Stimulated activated CD8-positive, alpha-beta memory T cell treated with anti-CD3 and anti-CD28 coated beads, Interleukin-4, amount 100 ng/mL, for 24 hours (primary cell): ENCODE data around the gene CPM.

Source experiments
- DNase-seq: peaks from one replicate; pipeline ENCODE4 v3.0.0-alpha.2; 2020; ENCODE audit warnings: low read depth

Gene CPM

DNA sequence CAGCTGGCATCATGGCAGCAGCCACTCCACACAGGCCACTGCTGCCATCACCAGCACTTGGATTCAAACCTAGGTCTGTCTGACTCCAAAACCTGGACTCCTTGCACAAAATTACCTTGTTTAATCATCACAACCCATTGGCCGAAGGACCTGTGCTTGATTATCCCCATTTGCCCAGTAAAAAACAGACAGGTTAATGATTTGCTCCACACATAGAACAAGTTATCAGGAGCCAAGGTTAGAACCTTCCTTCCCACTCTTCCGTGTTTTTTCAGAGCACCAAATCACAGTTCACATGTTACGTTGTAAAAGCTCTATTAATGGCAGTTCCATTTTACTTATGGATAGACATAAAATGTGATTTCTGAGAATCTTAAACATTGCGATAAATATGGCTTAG lies 23.5 kb upstream of the CPM start:
- no peak for DNase-seq

DNA sequence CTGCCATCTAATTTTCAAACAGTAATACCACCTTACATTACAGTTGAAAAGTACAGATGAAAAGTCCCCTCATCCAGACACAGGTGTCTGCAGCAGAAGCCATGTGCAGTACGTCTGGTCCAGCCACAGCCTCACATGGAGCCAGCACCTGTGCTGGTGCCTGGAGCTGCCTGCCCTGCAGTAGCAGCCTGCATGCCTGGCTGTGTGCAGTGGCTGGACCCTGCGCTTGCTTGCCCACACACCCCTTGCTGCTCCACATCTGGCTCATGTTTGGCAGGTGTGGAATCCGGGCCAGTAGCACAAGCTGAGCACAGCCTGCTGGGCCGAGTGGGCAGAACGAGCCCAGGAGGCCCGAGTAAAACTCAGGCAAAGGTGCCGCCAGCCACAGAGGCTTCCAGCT lies 21.8 kb upstream of the CPM start:
- no peak for DNase-seq

DNA sequence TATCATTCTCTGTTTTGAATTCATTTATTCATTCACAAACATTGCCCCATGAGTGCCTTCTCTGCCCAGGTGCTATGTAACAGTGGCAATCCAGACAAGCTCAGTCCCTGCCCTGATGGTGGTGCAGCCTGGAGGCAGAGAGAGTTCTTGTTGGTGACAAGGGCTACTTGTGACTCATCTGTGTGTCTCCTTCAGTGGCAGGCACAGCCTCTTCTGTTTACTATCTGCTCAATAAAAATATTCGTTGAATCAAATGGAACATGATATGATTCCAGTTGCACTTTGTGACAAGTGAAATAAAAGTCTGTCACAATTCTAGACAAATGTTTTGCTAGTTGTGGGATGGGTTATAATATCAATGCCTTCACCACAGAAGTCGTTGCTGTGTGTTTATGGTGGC lies 20.6 kb upstream of the CPM start:
- no peak for DNase-seq

DNA sequence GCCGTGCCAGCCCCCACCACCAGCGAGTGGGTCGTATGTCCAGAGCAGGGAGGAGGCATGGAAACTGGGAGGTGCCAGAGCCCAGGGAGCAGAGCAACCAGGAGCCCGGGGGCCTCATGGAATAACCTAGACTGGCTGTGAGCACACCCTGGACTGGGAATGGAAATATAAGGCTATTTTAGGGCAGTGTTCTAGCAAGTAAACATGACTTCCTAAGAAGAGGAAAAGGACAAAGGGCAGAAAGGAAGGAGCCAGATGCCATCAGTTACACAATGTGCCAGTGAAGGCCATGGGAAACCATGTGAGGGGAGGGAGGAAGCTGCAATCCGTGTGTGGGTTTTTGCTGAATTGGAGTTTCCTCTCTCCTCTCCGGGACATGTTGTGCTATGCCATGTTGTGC lies 18.7 kb upstream of the CPM start:
- DNase-seq = no peak

DNA sequence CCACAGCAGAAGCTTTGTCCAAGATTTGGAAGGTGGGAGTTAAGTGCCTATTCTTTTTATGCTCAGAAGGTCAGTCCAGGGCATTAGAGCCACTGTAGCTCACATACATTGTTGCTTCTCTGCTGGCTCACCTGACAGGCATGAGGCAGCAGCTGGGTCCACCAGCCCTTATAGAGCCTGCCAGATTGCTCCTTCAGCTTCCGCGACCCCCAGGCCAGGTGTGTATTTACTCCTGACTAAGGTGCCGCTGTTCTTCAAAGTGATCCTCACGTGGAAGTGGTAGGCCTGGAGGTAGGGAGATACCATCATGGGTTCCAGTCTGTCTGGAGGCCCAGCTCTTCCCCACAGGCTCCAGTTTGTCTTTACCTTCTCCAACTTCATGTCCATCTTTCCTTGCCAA lies 17.5 kb upstream of the CPM start:
- no peak for DNase-seq

DNA sequence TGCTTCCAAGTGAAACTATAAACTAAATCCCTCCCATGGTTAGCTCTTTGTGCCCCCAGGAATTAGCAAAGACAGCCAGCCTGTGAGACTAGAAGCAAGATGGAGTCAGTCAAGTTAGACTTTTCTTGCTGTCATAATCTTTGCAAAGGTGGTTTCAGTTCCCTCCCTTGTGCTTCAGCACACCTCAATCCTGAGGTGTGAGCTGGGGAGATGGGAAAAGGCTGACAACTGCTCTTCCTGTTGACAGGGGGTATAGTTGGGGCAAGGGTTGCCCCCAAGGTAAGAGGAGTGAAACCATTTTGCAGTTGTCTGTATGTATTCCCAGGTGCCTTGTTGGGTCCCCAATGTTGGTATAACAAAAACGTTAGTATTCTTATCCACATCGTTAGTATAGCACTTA lies 12.3 kb upstream of the CPM start:
- no peak for DNase-seq

DNA sequence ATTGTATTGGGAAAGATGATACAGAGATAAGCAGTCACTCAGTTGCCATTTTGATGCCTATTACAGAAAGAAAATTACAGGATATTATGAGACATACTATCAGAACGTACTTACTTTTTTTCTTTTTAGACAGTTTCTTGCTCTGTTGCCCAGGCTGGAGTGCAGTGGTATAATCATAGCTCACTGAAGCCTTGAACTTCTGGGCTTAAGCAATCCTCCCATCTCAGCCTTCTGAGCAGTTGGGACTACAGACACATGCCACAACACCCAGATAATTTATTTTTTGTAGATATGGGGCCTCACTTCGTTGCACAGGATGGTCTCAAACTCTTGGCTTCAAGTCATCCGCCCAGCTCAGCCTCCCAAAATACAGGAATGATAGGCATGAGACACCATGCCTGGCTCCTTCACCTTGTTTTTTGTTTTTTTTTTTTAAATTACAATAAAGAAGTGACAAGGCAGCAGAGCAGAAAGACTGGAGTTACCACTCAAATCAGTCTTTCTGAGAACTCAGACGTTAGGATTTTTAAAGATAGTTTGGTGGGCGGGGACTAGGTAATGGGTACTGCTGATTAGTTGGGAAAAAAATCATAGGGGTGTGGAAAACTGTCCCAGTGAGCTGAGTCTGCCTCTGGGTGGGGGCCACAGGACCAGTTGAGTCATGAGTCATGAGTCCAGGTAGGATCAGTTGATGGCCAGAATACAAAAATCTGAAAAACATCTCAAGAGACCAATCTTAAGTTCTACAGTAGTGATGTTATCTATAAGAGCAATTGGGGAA lies 11.5 kb upstream of the CPM start:
- DNase-seq = no peak

DNA sequence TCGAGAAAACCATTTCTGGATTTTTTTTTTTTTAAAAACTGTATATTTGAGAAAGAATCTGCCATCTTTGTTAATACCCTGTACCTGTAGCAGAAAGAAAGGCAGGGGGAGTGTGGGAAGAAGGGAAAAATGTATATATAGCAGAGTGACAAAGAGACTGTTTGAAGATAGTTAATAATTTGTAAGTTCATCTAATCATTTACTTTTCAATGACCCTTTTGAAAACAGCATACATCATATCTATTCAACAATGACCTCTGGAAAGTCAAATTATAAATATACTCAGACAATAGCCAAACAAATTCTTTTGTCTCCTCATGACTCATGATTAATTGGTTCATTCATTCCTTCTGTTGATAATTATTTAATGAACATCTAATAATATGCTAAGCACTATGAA lies 10.9 kb upstream of the CPM start:
- DNase-seq = no peak

DNA sequence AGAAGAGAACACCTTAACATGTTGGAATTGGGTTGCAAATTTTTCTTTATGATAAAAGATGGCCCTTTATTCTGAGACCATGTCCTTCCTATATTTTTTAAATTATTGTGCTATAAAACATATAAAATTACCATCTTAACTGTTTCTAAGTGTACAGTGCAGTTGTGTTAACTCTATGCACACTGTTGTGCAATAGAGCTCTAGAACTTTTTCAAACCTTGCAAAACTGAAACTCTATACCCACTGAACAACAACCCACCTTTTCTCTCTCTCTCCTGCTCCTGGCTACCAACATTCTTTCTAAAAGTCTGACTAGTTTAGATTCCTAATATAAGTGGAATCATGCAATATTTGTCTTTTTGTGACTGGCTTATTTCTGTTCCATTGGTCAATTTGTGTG lies 7.8 kb upstream of the CPM start:
- no peak for DNase-seq

DNA sequence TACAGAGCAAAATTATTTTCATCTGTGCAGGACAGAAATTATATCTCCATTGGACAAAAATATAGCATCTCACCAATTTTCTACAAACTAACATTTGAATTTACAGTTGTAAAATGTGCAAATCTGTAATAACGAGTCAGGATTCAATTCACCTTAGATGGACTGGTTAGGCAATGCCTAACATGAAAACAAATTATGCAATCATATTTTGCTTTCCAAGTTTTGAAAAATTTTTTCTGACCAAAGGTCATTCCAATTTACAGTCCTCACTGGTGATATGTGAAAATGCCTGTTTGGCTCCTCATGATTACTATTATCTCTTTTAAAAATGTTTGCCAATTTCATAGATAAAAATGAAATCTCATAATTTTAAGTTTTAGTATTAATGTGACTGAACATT lies 6.5 kb upstream of the CPM start:
- DNase-seq = no peak

DNA sequence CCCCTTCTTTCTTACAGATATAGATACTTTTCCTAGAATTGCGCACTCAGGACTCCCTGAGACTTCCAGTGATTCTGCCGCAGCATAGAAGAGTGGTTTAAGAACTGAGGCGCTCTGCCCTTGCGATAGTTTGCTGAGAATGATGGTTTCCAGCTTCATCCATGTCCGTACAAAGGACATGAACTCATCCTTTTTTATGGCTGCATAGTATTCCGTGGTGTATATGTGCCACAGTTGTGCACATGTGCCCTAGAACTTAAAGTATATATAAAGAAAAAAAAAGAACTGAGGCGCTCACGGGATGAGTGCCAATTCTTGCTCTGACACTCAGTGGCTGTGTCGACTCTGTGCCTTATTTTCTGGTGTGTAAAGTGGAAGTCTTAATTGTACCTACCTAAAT lies 1.4 kb upstream of the CPM start:
- no peak for DNase-seq

DNA sequence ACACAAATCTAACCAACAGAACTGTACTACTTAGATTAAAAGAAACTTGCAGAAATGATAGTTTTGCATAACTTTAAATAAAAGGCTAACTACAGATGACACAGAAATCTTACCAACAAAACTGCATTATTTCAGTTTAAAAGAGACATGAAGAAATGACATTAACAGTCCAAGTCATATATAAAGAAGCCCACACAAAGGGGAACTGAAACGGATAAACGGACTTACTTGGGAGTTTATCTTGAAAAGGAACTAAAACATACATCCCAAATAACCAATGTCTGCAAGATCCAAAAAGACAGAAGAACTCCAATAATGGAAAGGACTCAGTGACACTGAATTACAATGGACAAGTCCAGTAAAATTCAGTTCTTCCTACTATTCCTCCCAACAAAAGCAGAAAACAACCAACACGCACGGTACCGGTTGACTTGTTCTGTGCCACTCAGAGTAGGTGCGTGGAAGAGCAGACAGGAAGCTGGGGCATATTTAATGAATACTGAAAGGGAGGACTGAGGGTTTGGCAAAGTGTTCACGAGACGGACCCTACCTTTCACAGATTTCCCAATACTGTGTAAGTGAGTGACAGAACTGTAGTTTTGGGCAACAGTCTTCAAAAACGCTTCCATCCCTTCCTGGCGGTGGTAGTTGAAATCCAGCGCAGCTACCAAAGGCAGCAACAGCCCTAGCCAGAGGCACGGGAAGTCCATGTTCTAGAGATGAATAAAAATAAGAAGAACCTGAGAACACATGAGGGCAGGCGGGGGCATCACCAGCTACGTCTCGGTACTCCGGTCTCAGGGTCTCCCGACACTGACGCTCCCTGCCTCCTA lies 627 bp downstream of the CPM start:
- no peak for DNase-seq

DNA sequence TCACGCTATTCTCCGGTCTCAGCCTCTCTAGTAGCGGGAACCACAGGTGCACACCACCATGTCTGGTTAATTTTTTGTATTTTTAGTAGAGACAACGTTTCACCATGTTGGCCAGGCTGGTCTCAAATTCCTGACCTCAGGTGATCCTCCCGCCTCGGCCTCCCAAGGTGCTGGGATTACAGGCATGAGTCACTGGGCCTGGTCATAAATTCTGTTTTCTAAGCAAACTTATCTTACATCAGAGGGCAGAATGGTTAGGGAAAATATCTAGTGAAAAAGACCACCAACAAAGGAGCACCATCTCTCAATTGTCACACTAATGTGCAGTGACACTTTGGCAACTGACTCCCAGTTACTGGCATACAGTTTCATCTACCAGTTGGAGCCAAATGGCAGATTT lies 2.8 kb downstream of the CPM start:
- no peak for DNase-seq

DNA sequence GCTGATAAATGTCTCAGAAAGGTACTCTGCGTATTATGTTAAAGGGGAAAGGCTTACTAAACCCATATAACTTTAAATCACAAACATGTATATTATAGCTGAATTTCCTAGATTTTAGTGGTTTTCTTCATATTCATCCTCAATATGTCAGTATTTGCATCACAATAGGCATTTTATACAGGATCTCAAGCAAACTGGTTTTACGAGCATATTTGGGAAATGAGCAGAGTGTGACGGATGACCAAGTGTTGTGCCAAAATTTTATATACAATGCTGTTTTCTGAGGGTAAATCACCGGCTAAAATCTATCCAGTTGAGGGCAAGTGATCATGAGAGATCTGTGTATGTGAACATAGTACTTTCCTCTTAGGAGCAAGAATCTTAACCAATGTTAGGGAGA lies 8.4 kb downstream of the CPM start:
- no peak for DNase-seq

DNA sequence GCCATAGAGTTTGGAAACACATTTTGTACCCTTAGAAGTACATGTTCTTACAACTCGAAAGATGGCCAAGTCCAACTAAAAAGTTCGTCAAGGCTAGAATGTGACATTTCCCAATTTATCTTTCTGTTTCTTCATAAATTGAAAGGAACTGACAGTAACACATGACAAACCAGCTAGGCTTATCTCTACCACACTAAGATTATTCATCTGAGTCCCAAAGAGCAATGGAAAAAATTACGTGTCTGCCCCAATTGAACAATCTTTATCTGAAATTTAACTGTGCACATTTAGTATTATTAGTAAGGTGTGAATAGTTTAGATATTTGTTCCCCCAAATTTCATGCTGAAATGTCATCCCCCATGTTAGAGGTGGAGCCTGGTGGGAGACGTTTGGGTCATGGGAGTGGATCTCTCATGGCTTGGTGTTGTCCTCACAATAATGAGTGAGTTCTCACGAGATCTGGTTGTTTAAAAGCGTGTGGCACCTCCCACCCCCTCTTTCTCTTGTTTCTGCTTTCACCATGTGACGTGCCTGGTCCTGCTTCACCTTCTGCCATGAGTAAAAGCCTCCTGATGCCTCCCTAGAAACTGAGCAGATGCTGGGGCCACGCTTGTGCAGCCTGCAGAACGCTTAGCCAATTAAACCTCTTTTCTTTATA lies 13.3 kb downstream of the CPM start:
- DNase-seq = no peak

DNA sequence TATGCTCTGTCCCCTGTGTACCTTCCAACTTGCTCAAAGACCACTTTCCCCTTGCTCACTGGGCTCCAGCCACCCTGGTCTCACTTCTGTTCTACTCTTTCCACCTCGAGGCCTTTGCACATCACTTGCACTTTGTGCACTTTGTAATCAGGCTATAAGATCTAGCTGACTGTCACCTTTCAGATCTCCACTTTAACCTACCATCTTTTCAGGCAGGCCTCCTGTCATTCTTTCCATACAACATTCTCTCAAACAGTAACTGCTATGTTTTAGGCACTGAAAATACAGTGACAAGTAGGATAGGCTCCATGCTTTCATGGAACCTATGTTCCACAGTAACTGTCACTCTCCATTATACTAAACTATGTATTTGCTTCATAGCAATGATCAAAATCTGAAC lies 14.0 kb downstream of the CPM start:
- DNase-seq = no peak

DNA sequence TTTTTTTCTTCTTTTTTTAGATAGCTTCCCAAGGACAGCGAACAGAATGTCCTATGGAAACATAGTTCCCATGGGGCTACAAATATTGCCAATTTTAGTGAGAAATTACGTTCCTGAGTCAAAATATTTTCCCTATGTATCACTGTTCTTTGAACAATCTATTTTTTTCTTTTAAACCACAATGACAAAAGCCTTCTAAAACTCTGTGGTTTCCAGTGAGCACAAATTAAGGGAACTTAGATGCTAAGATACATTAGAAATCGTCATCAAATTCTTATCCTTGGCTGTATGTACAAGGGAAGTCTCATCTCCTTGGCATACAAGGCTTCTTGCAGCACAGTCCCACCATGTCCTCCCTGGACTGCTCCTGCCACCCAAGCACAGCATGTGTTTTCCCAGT lies 17.9 kb downstream of the CPM start:
- no peak for DNase-seq

DNA sequence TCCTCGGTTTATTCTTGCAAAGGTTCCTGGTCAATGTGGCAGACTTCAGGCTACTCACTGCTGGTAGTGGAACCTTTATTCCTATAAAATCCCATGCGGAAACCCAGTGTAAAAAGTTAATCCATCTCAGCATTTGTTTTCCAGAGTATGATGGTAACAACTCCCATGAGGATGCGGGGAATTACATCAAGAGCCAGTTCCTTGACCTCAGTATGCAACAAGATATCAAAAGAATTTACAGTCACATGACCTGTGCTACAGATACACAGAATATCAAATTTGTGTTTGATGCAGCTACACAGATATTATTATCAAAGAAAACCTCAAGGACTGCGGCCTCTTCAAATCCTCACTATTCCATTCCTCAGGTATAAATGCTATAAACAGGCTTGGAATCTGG lies 19.3 kb downstream of the CPM start:
- DNase-seq = no peak

DNA sequence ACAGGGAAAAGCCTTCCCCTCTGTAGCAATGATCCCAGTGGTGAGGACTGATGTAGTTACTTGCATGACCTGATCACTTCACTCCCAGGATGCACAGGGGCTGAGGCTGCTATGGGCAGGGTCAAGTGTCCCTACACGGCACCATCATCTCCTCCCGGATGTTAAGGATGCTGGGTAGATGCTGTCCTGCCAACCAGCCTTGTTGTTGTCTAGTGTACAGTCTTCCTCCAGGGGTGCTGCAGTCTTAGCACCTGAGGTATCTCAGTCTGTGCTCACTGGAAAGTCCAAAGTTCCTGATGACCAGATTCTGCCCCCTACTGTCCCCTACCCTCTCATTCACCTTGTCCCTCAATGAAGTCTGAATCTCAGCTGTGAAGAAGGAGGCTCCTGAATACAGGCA lies 20.1 kb downstream of the CPM start:
- no peak for DNase-seq

DNA sequence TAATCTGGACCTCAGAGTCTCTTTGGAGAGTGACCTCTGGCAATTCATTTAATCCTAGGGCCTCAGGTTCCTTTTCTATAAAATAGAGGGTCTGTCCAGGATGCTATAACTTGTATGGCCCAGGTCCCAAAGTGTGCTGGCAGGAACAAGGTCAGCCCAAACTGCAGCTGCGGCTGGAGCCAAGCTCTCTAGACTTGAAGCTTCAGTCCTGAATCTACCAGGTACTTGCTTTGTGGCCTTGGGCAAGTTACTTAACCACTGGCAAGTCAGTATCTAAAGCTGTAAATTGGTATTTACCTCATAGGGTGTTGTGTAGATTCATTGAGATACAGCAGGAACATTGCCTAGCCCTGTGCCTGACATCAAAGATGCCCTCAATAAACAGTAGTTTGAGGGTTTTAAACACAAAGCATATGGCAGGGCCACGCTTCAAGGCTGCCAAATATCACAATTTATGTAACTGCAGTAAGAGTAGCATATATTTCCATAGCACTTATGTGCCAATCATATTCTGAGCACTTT lies 21.7 kb downstream of the CPM start:
- no peak for DNase-seq

DNA sequence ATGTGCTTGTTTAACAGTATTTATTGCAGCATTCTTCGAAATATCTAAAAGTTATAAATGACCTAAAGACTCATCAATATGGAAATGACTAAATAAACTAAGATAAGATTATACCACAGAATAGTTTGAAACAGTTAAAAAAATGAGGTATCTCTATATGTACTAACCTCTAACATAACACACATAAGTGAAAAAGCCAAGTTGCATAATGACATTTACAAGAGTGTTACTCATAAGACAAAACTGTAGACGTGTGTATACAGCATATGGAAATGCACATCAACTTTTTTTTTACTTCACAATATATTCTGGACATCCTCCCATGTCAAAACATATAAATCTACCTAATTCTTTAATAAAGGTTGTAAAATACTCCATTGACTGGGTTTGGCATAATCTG lies 22.8 kb downstream of the CPM start:
- no peak for DNase-seq

DNA sequence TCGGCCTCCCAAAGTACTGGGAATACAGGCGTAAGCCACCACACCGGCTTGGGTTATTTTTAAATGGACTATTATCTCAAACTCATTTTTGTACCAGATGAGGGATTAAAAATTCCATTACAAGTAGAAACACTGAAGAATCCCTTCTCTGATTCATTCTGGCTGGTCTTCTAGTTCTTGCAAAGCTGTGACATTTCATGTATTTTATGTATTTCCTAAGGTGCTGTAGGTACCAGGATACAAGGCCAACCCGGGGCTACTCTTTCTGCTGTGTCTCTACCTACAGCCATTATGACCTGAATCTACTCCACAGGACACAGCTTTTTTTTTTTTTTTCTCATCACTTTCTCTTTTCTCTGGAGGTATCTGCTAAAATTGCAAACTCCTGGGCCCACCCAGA lies 24.9 kb downstream of the CPM start:
- DNase-seq = no peak

DNA sequence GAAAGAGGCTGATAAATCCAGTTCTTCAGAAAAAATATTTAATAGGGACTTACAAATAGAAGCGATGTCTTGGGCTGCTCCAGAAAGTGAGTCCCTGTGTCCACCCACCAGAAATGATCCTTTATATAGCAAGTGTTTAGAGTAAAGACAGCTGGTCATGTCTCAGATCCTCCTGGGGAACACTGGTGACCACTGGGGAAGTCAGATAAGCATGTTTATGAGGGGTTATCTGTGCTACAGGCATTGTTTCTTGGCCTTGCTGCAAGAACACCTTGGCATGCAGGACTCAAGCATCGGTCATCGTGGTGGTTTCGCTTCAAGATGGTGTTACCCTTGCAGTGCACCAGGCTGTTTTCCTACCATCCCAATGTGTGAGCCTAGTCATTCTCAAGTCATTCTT lies 27.2 kb downstream of the CPM start:
- DNase-seq = no peak
